ENCODE measurements around the gene NPC1.

The NPC1 gene

DNA sequence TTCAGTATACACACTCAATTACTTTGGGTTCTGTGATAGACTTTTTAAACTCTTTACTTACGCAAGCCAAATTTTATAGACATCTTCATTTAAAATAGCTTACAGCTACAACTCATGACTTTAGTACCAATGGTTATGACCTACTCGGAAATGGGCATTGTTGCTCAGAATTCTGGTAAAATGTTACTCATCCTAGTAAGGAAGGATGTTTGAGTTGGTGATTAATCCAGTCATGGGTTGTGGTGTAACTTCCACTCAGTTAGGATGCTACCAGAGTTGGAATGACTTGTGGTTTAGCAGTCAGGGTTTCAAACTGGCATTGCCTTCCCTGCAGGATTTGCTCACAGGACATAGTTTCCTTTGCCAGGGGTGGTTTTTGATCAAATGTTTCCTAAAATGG, 7.4 kb upstream of the NPC1 start:
- no peak overlapping the region for H3K4me3 ChIP-seq (replicated peaks; ENCODE audit: low read depth, low read length)
- peak; percentile 87 for DNase-seq (ENCODE audit: low read depth)
- TF ChIP-seq, protein P1, sequence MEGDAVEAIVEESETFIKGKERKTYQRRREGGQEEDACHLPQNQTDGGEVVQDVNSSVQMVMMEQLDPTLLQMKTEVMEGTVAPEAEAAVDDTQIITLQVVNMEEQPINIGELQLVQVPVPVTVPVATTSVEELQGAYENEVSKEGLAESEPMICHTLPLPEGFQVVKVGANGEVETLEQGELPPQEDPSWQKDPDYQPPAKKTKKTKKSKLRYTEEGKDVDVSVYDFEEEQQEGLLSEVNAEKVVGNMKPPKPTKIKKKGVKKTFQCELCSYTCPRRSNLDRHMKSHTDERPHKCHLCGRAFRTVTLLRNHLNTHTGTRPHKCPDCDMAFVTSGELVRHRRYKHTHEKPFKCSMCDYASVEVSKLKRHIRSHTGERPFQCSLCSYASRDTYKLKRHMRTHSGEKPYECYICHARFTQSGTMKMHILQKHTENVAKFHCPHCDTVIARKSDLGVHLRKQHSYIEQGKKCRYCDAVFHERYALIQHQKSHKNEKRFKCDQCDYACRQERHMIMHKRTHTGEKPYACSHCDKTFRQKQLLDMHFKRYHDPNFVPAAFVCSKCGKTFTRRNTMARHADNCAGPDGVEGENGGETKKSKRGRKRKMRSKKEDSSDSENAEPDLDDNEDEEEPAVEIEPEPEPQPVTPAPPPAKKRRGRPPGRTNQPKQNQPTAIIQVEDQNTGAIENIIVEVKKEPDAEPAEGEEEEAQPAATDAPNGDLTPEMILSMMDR (IDR thresholded peaks at IDR 0.05; ENCODE audit: low read length, missing control alignments), result no peak

DNA sequence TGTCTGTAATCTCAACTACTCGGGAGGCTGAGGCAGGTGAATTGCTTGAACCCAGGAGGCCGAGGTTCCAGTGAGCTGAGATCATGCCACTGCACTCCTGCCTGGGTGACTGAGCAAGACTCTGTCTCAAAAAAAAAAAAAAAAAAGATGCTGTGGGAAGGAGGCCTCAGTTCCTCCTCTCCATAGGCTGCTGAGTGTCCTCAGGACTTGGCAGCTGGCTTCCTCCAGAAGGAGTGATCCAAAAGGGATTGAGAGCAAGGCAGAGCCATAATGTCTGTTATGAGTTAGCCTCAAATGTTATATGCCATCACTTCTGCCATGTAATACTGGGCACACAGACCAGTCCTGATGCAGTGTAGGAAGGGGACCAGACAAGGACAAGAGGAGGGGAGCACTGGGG, 6.6 kb upstream of the NPC1 start:
- DNase-seq (ENCODE audit: low read depth), result no peak
- no peak overlapping the region for H3K4me3 ChIP-seq (replicated peaks; ENCODE audit: low read depth, low read length)
- TF ChIP-seq, protein P1 (IDR thresholded peaks at IDR 0.05; ENCODE audit: low read length, missing control alignments), result no peak

DNA sequence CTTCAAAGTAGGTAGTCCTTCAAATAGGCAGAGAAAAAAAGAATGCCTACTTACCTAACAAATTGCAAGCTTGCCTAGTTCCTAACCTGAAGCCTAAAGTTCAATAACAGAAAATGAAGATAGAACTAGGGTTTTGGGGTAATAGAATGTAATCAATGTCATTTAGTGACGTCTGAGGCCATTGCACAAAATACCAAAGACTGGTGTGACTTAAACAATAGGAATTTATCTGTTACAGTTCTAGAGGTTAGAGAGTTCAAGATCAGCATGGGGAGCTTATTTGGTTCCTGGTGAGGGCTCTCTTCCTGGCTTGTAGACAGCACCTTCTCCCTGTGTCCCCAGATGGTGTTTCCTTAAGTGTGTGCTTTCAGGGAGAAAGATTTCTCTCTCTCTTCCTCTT, 4.7 kb upstream of the NPC1 start:
- no peak for DNase-seq (ENCODE audit: low read depth)
- no peak overlapping the region for H3K4me3 ChIP-seq (replicated peaks; ENCODE audit: low read depth, low read length)

DNA sequence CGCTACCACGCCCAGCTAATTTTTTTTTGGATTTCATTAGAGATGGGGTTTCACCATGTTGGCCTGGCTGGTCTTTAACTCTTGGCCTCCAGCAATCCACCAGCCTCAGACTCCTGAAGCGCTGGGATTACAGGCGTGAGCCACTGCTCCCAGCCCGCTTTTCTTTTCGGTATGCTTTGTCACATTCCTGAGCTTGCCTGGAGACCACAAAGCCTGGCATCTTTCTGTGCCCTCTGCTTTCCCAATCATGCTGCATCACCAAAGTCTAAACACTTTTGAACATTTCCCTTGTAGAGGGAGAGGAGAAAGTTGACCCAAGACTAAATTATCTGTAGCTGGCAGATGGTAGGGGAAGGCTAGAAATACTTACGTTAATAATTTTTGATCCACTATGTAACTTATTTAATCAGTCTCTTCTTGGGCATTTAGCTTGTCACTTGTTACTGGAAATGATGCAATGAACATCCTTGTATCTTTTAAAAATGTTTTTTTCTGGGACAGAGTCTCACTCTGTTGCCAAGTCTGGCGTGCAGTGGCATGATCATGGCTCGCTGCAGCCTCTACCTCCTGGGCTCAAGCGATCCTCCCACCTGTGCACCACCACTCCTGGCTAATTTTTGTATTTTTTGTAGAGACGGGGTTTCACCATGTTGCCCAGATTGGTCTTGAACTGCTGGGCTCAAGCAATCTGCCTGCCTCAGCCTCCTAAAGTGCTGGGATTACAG, 2.7 kb upstream of the NPC1 start:
- TF ChIP-seq, protein P1 (IDR thresholded peaks at IDR 0.05; ENCODE audit: low read length, missing control alignments), result no peak
- no peak for DNase-seq (ENCODE audit: low read depth)
- no peak overlapping the region for H3K4me3 ChIP-seq (replicated peaks; ENCODE audit: low read depth, low read length)

More for the DNA sequence above, 4.7 kb upstream of the NPC1 start:
- TF ChIP-seq, protein P1 (IDR thresholded peaks at IDR 0.05; ENCODE audit: low read length, missing control alignments), result no peak

DNA sequence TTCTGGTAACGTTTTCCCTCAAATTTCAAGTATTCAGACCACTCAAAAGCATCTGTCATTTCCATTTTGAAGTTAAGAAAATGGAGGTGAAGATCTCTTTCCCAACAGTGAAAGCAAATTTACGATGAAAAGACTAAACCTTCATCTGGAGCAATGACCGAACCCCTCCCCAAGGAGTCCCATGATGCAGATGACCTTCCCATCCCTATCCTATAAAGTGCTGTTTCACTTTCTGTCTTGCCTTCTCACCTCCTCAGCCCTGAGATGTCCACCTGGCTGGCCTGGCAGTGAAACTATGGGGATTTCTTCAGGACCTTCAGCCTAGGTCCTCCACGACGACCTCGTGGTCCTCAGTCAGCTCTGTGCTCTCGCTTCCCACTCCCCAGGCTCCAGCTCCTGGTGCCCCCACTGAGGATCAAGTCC, 925 bp upstream of the NPC1 start:
- H3K4me3 ChIP-seq (replicated peaks; ENCODE audit: low read depth, low read length), result peak overlapping the region; percentile 94
- no peak for DNase-seq (ENCODE audit: low read depth)

DNA sequence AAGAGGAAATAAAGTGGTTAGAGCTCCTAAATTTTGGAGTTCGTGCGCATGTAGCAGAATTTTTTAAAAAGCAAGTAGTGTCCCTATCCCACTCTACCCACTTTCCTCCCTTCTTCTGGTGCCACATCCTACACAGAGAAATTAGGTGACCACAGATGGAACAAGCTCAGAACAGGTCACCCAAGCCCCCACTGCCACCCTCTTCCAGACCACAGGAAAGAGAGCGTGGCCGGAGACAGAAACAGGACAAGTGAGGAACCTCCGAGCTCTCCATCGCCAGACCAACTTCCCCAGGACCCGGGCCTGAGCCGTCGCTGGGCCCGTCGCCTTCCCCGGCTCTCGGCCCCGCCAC, 433 bp downstream of the NPC1 start:
- H3K4me3 ChIP-seq (replicated peaks; ENCODE audit: low read depth, low read length), result peak overlapping the region; percentile 94
- DNase-seq (ENCODE audit: low read depth), result no peak
- TF ChIP-seq, protein P1 (IDR thresholded peaks at IDR 0.05; ENCODE audit: low read length, missing control alignments), result no peak

More for the DNA sequence above, 925 bp upstream of the NPC1 start:
- TF ChIP-seq, protein P1 (IDR thresholded peaks at IDR 0.05; ENCODE audit: low read length, missing control alignments), result no peak
